Renal cortex interstitium (tissue), 11 donors: ENCODE measurements around the gene MAP3K15. TPM values are rescaled to one million over a fixed set of nuclear protein-coding genes. Genes with fewer than 3 reads are reported as not detected.

Source experiments
- DNase-seq, 11 donors: peaks; one replicate each; pipeline ENCODE4 v3.0.0-alpha.2; 2013; ENCODE audit warnings: low read depth in 9 of 11, low spot score in 4 of 11; ENCODE audit errors: extremely low read depth in 1 of 11
- polyA plus RNA-seq, 3 donors: library from polyadenylated mRNA; unstranded; fragments of 120-200 nt; gene quantifications; one replicate each; pipeline ENCODE4 v1.2.1, GENCODE V29; 2013; ENCODE audit not compliant: insufficient read length in 3 of 3

The MAP3K15 gene
- polyA plus RNA-seq, 3 donors, result 3.5 to 8.3 (median 4.8) TPM

DNA sequence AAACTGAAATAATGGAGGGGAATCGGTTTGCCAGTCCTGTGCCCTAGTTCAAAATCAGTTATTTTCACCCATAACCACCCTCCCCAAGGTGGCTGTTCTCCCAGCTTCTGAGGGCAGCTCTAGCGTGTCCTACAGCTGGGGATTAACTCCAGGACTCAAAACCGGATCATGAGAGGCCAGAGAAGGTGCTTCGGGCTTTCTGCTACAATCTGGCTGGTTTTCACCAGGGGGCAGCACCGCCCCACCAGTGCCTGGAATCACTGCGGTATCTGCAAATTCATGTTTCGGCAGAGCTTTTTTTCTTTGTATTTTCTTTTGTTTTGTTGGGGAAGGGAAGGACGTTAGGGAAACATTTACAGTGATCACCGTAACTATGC is 143.2 kb downstream of the MAP3K15 start:
- peak in 10 of 11 donors; percentile 32 to 60 (median 52) for DNase-seq

DNA sequence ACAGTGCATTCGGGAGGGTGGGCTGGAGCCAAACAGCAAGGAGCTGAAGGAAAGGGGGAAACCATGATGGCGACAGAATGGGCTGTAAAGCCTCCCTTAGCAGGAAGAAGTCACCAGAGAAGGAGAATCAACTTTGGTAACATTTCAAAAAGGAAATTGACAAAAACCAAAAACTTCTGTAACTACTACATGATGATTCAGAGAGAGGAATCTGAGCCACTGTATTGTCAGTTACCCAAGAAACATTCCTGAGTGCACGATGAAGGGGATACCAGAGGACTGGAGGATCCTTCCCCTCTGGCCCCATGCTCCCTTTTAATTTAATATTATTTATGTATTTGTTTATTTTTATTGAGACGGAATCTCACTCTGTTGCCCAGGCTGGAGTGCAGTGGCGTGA is 145.2 kb downstream of the MAP3K15 start:
- no peak for DNase-seq

GRCh38 chrX:19368576-19368975 is 146.7 kb downstream of the MAP3K15 start:
- no peak for DNase-seq

DNA sequence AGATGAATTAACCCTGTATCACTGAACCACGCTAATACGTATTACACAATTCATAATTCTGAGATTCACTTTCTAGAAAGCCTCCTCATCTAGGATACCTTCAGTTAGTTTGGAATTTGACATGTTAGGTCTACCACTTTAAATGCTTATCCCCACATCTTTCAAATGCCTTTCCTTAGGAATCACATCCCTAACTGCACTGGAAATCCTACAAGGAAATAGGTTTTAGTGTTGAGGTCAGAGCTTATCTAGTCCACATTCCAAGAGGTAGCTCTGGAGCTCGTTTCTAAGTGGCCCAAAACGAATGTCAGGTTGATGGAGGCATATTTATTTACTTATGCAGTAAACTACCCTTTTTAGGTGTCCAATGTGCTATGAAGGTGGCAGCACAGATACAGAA is 153.6 kb downstream of the MAP3K15 start:
- DNase-seq, result no peak

GRCh38 chrX:19360903-19361302 is 154.4 kb downstream of the MAP3K15 start:
- DNase-seq, result no peak

DNA sequence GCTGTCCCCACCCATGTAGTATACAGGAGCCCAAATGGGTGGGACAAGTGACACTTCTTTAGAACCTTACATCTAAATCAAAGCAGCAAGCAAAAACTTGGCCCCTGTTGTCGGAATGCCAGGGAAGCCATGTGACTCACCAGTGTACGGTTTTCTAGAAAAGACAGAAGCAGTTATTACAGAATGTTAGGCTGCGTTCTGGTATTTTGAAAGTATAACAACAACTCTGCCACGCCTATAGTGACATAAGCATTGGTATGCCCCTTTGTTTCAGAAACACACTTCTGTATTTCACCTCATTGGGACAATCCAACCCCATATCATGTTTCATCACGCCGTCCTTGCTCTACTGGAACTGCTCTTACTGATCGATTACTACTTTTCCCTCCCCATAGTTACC is 156.8 kb downstream of the MAP3K15 start:
- DNase-seq, result no peak

GRCh38 chrX:19354625-19355024 is 160.7 kb downstream of the MAP3K15 start:
- no peak for DNase-seq

- DNase-seq, result no peak
Measured at GRCh38 chrX:19350941-19351384, 164.3 kb downstream of the MAP3K15 start.

GRCh38 chrX:19349264-19349663 is 166.0 kb downstream of the MAP3K15 start:
- DNase-seq, result no peak

GRCh38 chrX:19347916-19348315 is 167.4 kb downstream of the MAP3K15 start:
- no peak for DNase-seq

- peak in 1 of 11 donors; percentile 8 for DNase-seq
Measured at GRCh38 chrX:19344661-19345060, 170.6 kb downstream of the MAP3K15 start.

GRCh38 chrX:19343535-19344408 is 171.5 kb downstream of the MAP3K15 start, which contains the start of gene PDHA1:
Gene PDHA1, plus strand, starts transcription at chrX:19343927. Its CDS starts 111 bp downstream, at chrX:19344038.
- DNase-seq, result peak; percentile 68 to 91 (median 86)

- DNase-seq, result peak in 1 of 11 donors; percentile 15
Measured at GRCh38 chrX:19343085-19343534, 172.2 kb downstream of the MAP3K15 start.

GRCh38 chrX:19342331-19342906 is 172.9 kb downstream of the MAP3K15 start:
- DNase-seq, result peak in 2 of 11 donors; percentile 29 to 31

GRCh38 chrX:19334945-19335626 is 180.2 kb downstream of the MAP3K15 start:
- no peak for DNase-seq

GRCh38 chrX:19332983-19333382 is 182.3 kb downstream of the MAP3K15 start:
- no peak for DNase-seq

DNA sequence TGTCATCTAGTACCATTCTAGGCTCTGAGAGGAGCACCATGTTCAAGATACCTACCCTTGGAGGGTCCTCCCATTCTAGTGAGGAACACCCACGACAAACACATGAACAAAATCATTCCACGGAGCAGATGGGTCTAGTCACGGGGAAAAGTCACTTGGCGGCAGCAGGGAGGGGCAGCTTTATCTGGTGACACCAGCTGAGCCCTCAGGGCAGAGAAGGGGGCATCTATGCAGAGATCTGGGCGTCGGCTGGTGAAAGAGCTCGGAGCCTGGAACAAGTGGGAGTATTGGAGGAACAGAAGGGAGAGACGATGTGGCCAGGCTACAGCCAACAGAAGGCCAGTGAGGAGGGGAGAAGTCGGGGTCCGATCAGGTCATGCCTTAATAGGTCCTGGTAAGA is 183.5 kb downstream of the MAP3K15 start:
- DNase-seq, result no peak

DNA sequence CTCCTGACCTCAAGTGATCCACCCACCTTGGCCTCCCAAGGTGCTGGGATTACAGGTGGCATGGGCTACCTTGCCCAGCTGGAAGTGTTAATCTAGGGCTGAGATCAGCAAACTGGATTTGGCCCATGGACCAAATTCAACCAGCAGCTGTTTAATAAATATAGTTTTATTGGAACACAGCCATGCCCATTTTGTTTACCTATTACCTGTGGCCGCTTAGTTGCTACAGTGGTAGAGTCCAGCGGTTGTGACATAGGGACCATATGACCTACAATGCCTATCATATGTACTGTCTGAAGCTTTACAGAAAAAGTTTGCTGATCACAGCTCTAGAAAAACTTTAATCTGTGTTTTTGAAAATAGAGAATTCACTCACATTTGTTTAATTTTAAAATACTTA is 188.7 kb downstream of the MAP3K15 start:
- no peak for DNase-seq
